HepG2 (cell line): ENCODE data around the gene MSTO1. TPM values are rescaled to one million over a fixed set of nuclear protein-coding genes. Genes with fewer than 3 reads are reported as not detected.

ENCODE experiments used
- BCL6 ChIP-seq: IDR thresholded peaks from 2 replicates; pipeline ENCODE4 v1.6.1; 2016; ENCODE audit warnings: missing genetic modification reagents, missing compliant biosample characterization
- CEBPB ChIP-seq: IDR thresholded peaks from 2 replicates; pipeline ENCODE4 v1.6.1; 2011; ENCODE audit warnings: low read depth, low read length, improper control_type of control experiment, borderline replicate concordance
- CEBPZ ChIP-seq: IDR thresholded peaks from 2 replicates; pipeline ENCODE4 v1.6.1; 2012; ENCODE audit warnings: low read length, improper control_type of control experiment
- ELF1 ChIP-seq: sonication (generic); formaldehyde crosslinking; IDR thresholded peaks from 2 replicates; pipeline ENCODE4 v1.4.0; 2020; ENCODE audit warnings: missing genetic modification reagents
- ETV5 ChIP-seq: IDR thresholded peaks from 2 replicates; pipeline ENCODE4 v1.6.1; 2018; ENCODE audit warnings: missing biosample characterization, missing genetic modification reagents, inconsistent platforms, borderline replicate concordance
- KLF16 ChIP-seq, 2 experiments: sonication (generic) in 1 of 2; formaldehyde crosslinking in 1 of 2; IDR thresholded peaks; 2 replicates each; pipeline versions ENCODE4 v1.6.1 to v1.8.0; 2016 to 2023; ENCODE audit warnings: missing genetic modification reagents in 2 of 2, missing compliant biosample characterization in 1 of 2
- PAX8 ChIP-seq: sonication (generic); formaldehyde crosslinking; IDR thresholded peaks from 2 replicates; pipeline ENCODE4 v1.8.0; 2022; ENCODE audit warnings: mild to moderate bottlenecking, missing genetic modification reagents, borderline replicate concordance
- RELA ChIP-seq: sonication (generic); formaldehyde crosslinking; IDR thresholded peaks from 2 replicates; pipeline ENCODE4 v1.4.0; 2020; ENCODE audit warnings: missing genetic modification reagents
- SOX13 ChIP-seq, 3 experiments: fragments of 450-650 bp in 1 of 3; sonication (generic) in 1 of 3; formaldehyde crosslinking in 1 of 3; IDR thresholded peaks in 2 of 3; conservative IDR thresholded peaks in 1 of 3; 2 replicates each; pipeline versions ENCODE4 v1.5.0 to v1.6.1; 2016 to 2020; ENCODE audit warnings: antibody characterized with exemption in 1 of 3, mild to moderate bottlenecking in 1 of 3, missing compliant biosample characterization in 1 of 3, missing genetic modification reagents in 1 of 3, moderate library complexity in 1 of 3
- TGIF2 ChIP-seq: IDR thresholded peaks from 2 replicates; pipeline ENCODE4 v1.6.1; 2016; ENCODE audit warnings: control low read depth, missing compliant biosample characterization
- ZNF17 ChIP-seq: sonication (generic); formaldehyde crosslinking; IDR thresholded peaks from 2 replicates; pipeline ENCODE4 v1.5.0; 2020; ENCODE audit warnings: mild to moderate bottlenecking, missing genetic modification reagents
- ZNF317 ChIP-seq: sonication (generic); formaldehyde crosslinking; IDR thresholded peaks from 2 replicates; pipeline ENCODE4 v1.5.0; 2020; ENCODE audit warnings: mild to moderate bottlenecking, missing genetic modification reagents
- ZNF570 ChIP-seq: sonication (generic); formaldehyde crosslinking; IDR thresholded peaks from 2 replicates; pipeline ENCODE4 v1.4.0; 2020; ENCODE audit warnings: mild to moderate bottlenecking, missing genetic modification reagents, borderline replicate concordance
- polyA plus RNA-seq, 8 experiments: library from polyadenylated mRNA; depleted of rRNA in 3 of 8; stranded (reverse) in 7 of 8; unstranded in 1 of 8; fragments of >200 nt; fragmentation: Illumina TruSeq in 4 of 8; extraction: Trizol in 4 of 8; gene quantifications; 2 replicates each; pipeline versions ENCODE4 v1.2.1 to v1.2.3, GENCODE V29; 2011 to 2016; ENCODE audit warnings: low read depth in 4 of 8, missing spikeins in 1 of 8, mixed read lengths in 1 of 8; ENCODE audit not compliant: insufficient read depth in 1 of 8
- total RNA-seq, 5 experiments: library from RNA; depleted of rRNA; stranded (reverse); fragments of >200 nt; fragmentation: Illumina TruSeq; extraction: Trizol; gene quantifications; 2 replicates each; pipeline ENCODE4 v1.2.3, GENCODE V29; 2016; ENCODE audit warnings: low read depth in 1 of 5

The MSTO1 gene
- total and polyA plus RNA-seq, 2 of the 13 experiments (the other 11 are each of a cell fraction or from before 2014, with no cell fraction given) = 19.1 to 25.3 TPM

GRCh38 chr1:155648207-155649147 is 38.5 kb downstream of the MSTO1 start (continued):
- no peak for TF ChIP-seq SOX13 (IDR thresholded peaks at IDR 0.05)
- TF ChIP-seq SOX13 (CRISPR knock-in tag; conservative IDR thresholded peaks at IDR 0.05 in 1 of 2, IDR thresholded peaks at IDR 0.05 in 1 of 2) = peak in 1 of 2 experiments; percentile 72; a peak in 2 of 4 replicates
- TF ChIP-seq ZNF570 (CRISPR knock-in tag) = no peak
- 0 out of 2 replicates have a peak, but pooled peaks have one; percentile 28 for TF ChIP-seq ETV5 (CRISPR knock-in tag)
- TF ChIP-seq KLF16 (CRISPR knock-in tag; IDR thresholded peaks at IDR 0.05) = 0 out of 4 replicates have a peak, but pooled peaks of 1 of the 2 experiments have one; percentile 25
- TF ChIP-seq ZNF17 (CRISPR knock-in tag) = no peak
- no peak for TF ChIP-seq PAX8 (CRISPR knock-in tag)
- peak; percentile 48 for TF ChIP-seq BCL6 (CRISPR knock-in tag)
- TF ChIP-seq RELA (CRISPR knock-in tag) = peak; percentile 78; the same call in 1 of the 2 replicates
- TF ChIP-seq TGIF2 (CRISPR knock-in tag) = peak; percentile 90
- no peak for TF ChIP-seq CEBPZ
- TF ChIP-seq ZNF317 (CRISPR knock-in tag) = peak; percentile 52; the same call in 1 of the 2 replicates
- peak; percentile 31; the same call in 1 of the 2 replicates for TF ChIP-seq ELF1
- TF ChIP-seq CEBPB = peak; percentile 76; the same call in 1 of the 2 replicates
